H1 (cell line): Measurements from ENCODE around the gene PNRC2.

Source experiments
- EGR1 ChIP-seq: IDR thresholded peaks from 2 replicates; pipeline ENCODE4 v1.6.1; 2011; ENCODE audit warnings: low read depth, low read length, borderline replicate concordance
- TF ChIP-seq, protein P1 (sequence below), 3 experiments: IDR thresholded peaks; 1 replicate in 2 of 3; 2 replicates in 1 of 3; pipeline versions ENCODE4 v1.5.1 to v1.6.1; 2011; ENCODE audit warnings: low read length in 3 of 3, mild to moderate bottlenecking in 3 of 3, inconsistent platforms in 2 of 3, low read depth in 1 of 3, moderate library complexity in 1 of 3; ENCODE audit not compliant: insufficient read depth in 1 of 3; ENCODE audit errors: control extremely low read depth in 1 of 3

DNA sequence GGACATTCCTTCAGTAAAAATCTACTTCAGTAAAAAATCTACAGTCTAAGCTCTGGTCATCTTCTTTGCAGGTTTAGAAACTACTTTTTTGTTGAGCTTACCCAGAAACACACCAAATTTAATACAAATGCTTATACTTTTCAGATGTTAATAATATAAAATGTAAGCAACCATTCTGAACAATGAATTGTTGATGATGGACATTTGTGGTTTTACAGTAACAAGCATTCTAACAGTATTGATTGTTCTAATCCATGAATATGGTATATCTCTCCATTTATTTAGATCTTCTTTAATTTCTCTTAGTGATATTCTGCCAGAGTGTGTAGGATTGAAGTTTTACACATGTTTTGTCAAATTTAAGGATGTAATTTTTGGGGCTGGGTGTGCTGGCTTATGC is 47.5 kb downstream of the PNRC2 start:
- TF ChIP-seq, protein P1, sequence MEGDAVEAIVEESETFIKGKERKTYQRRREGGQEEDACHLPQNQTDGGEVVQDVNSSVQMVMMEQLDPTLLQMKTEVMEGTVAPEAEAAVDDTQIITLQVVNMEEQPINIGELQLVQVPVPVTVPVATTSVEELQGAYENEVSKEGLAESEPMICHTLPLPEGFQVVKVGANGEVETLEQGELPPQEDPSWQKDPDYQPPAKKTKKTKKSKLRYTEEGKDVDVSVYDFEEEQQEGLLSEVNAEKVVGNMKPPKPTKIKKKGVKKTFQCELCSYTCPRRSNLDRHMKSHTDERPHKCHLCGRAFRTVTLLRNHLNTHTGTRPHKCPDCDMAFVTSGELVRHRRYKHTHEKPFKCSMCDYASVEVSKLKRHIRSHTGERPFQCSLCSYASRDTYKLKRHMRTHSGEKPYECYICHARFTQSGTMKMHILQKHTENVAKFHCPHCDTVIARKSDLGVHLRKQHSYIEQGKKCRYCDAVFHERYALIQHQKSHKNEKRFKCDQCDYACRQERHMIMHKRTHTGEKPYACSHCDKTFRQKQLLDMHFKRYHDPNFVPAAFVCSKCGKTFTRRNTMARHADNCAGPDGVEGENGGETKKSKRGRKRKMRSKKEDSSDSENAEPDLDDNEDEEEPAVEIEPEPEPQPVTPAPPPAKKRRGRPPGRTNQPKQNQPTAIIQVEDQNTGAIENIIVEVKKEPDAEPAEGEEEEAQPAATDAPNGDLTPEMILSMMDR (IDR thresholded peaks at IDR 0.05; ENCODE audit: control extremely low read depth in 1 of 3, insufficient read depth in 1 of 3, low read depth in 1 of 3, low read length in 3 of 3): no peak
- TF ChIP-seq EGR1: no peak
